GM19240 (cell line): ENCODE results near the gene GLDN.

Experiments
- DNase-seq: peaks from one replicate; pipeline ENCODE4 v3.0.0; 2011; ENCODE audit warnings: low spot score; ENCODE audit not compliant: insufficient read length

The GLDN gene

GRCh38 chr15:51356147-51356546 is 14.7 kb downstream of the GLDN start:
- no peak for DNase-seq

GRCh38 chr15:51356983-51357382 is 15.5 kb downstream of the GLDN start:
- DNase-seq = no peak

- no peak for DNase-seq
These were observed 18.5 kb downstream of the GLDN start for GRCh38 chr15:51359981-51360380.

- DNase-seq = no peak
These were observed 21.9 kb downstream of the GLDN start for GRCh38 chr15:51363383-51363782.

- DNase-seq = no peak
These were observed 24.0 kb downstream of the GLDN start for GRCh38 chr15:51365417-51365816.

GRCh38 chr15:51366071-51366470 is 24.6 kb downstream of the GLDN start:
- DNase-seq = no peak

- no peak for DNase-seq
These were observed 25.5 kb downstream of the GLDN start for GRCh38 chr15:51366920-51367319.

GRCh38 chr15:51367322-51367976 is 26.0 kb downstream of the GLDN start:
- DNase-seq = no peak

GRCh38 chr15:51368307-51368706 is 26.9 kb downstream of the GLDN start:
- no peak for DNase-seq

- no peak for DNase-seq
These were observed 27.4 kb downstream of the GLDN start for GRCh38 chr15:51368751-51369450.

GRCh38 chr15:51369451-51369761 is 28.0 kb downstream of the GLDN start:
- DNase-seq = peak; percentile 16

- no peak for DNase-seq
These were observed 29.8 kb downstream of the GLDN start for GRCh38 chr15:51371266-51371665.

- DNase-seq = no peak
These were observed 32.7 kb downstream of the GLDN start for GRCh38 chr15:51374131-51374530.

GRCh38 chr15:51375966-51376640 is 34.6 kb downstream of the GLDN start:
- DNase-seq = no peak

- no peak for DNase-seq
These were observed 35.8 kb downstream of the GLDN start for GRCh38 chr15:51377038-51377786.

GRCh38 chr15:51378406-51378805 is 37.0 kb downstream of the GLDN start:
- no peak for DNase-seq

GRCh38 chr15:51379390-51379789 is 37.9 kb downstream of the GLDN start:
- DNase-seq = no peak

GRCh38 chr15:51380999-51381806 is 39.7 kb downstream of the GLDN start:
- DNase-seq = peak; percentile 63

GRCh38 chr15:51382787-51383186 is 41.3 kb downstream of the GLDN start:
- DNase-seq = no peak

- DNase-seq = no peak
These were observed 44.6 kb downstream of the GLDN start for GRCh38 chr15:51386029-51386428.

- no peak for DNase-seq
These were observed 45.0 kb downstream of the GLDN start for GRCh38 chr15:51386486-51386885.
